ENCODE data around the gene NPHP1.
"Not testable (repeated sequence)": the region's sequence is repeated elsewhere in the genome, so short reads cannot be mapped to it uniquely, and the experiment has no call there.

DNA sequence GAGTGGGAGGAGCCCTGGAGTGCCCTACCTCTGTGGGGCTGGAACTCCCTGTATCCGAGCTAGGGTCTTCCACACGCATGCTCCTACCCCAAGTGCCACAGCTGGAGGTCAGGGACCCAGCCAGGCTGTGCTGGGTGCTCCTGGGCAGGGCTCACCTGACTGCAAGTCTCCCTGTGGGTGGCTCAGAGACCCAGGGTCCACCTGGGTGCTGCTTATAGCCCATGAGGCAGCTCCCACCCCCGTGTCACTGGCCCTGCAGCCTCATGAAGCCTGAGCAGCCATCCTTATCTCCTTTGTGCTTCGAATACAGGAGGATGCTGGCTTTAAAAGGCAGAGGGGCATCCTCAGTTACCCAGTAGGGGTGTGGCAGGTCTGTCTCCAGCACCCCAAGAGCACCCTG lies 103.9 kb downstream of the NPHP1 start:
- TF ChIP-seq, protein P1, sequence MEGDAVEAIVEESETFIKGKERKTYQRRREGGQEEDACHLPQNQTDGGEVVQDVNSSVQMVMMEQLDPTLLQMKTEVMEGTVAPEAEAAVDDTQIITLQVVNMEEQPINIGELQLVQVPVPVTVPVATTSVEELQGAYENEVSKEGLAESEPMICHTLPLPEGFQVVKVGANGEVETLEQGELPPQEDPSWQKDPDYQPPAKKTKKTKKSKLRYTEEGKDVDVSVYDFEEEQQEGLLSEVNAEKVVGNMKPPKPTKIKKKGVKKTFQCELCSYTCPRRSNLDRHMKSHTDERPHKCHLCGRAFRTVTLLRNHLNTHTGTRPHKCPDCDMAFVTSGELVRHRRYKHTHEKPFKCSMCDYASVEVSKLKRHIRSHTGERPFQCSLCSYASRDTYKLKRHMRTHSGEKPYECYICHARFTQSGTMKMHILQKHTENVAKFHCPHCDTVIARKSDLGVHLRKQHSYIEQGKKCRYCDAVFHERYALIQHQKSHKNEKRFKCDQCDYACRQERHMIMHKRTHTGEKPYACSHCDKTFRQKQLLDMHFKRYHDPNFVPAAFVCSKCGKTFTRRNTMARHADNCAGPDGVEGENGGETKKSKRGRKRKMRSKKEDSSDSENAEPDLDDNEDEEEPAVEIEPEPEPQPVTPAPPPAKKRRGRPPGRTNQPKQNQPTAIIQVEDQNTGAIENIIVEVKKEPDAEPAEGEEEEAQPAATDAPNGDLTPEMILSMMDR (IDR thresholded peaks at IDR 0.05), result not testable (repeated sequence)
- TF ChIP-seq EZH2 (IDR thresholded peaks at IDR 0.05; ENCODE audit: borderline replicate concordance, insufficient read depth, low read depth, low read length, poor library complexity, severe bottlenecking), result not testable (repeated sequence)
